DMS153 (cell line): ENCODE measurements around the gene GPATCH4.
A peak's percentile ranks its signal among the peaks of the same experiment; 100 is the strongest.
"Not testable (repeated sequence)": the region's sequence is repeated elsewhere in the genome, so short reads cannot be mapped to it uniquely, and the experiment has no call there.

Experiments
- DNase-seq: peaks from one replicate; lab custom pipeline; 2025; lab: John Stamatoyannopoulos, UW

Gene GPATCH4

GRCh38 chr1:156601122-156601830 is at the start of gene GPATCH4:
TSS of gene GPATCH4 (minus strand) at chr1:156601479.
- peak; percentile 57 for DNase-seq

DNA sequence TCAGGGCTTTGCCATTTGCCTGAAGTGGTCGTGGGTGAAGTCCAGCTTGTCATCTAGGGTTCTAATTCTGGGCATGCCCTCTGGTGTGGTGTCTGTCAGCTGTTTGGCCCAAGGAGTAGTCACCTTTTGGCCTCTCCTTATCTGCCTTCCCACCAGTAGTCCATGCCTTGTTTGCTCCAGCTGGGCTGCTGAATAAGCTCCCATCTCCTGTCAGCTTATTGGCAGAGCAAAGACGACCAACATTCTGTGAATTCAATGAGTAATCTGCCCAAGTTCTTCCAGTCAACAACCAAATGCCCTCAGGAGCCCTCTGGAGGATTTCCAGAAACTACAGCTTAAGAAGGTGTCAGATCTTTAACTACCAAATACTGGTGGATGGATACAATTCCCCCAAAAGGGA is 47.7 kb upstream of the GPATCH4 start:
- DNase-seq, result no peak

GRCh38 chr1:156648496-156648895 is 47.2 kb upstream of the GPATCH4 start:
- no peak for DNase-seq

GRCh38 chr1:156647351-156647750 is 46.1 kb upstream of the GPATCH4 start:
- no peak for DNase-seq

DNA sequence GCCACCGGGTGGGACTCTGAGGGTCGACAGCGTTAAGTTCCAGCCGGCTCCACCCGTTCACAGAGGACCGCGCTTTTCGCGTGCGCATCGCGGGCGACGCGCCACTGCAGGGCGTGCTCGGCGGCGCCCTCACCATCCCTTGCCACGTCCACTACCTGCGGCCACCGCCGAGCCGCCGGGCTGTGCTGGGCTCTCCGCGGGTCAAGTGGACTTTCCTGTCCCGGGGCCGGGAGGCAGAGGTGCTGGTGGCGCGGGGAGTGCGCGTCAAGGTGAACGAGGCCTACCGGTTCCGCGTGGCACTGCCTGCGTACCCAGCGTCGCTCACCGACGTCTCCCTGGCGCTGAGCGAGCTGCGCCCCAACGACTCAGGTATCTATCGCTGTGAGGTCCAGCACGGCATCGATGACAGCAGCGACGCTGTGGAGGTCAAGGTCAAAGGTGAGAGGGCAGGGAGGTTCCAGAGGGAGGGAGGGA is 45.5 kb upstream of the GPATCH4 start:
- no peak for DNase-seq

DNA sequence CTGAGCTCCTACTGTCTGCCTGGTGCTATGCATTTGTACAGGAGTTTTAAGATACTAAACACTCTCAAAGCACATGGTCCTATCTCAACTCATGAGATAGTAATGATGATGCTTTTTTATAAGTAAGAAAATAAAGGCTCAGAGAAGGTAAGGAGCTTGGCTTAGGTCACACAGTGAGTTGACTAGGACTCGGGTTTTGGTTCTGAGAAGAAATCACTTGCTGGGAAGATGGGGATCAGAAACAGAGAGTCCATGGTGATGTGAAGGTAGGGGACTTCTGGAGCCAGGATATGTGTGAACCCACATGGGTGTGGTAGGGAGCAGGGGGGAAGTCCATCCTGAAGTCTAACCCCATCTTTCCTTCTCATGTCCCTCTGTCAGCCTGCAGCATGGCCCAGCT is 44.4 kb upstream of the GPATCH4 start:
- DNase-seq, result no peak

GRCh38 chr1:156645056-156645455 is 43.8 kb upstream of the GPATCH4 start:
- no peak for DNase-seq

DNA sequence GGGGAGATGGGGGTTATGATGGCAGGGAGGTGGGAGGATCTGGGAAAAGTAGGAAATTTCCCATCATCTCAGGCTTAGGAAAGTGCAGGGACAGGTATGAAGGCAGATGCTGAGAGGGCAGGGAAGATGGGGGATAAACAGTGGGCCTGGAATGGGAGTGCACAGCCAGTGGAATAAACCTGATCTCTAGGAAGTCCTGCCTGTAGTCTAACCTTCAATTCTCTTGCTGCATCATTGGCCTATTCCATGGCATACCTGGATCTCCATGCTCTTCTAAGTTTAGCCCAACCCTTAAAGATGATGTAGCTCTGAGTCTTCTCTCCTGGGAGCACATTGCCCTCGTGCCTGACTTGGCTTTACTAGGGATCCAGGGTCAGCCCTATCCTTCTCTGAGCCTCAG is 43.4 kb upstream of the GPATCH4 start:
- DNase-seq, result no peak

GRCh38 chr1:156644146-156644545 is 42.9 kb upstream of the GPATCH4 start:
- no peak for DNase-seq

DNA sequence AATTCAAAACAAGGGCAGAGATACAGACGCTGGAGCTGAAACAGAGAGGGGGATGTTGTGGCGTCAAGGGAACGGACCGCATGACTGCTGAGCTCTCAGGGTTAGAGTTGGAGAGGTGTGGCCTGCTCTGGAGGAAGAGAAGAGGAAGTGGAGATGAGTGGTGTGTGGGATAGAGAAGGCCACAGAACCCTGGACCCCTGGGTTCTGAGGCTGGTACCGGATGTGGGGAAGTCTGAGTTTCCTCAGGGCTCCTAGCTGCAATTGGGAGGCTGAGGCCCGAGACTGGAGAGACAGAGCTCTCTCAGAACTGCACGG is 42.5 kb upstream of the GPATCH4 start:
- DNase-seq, result no peak

- no peak for DNase-seq
These were observed 41.9 kb upstream of the GPATCH4 start for GRCh38 chr1:156643049-156643777.

- DNase-seq, result no peak
These were observed 41.2 kb upstream of the GPATCH4 start for GRCh38 chr1:156642265-156643048.

DNA sequence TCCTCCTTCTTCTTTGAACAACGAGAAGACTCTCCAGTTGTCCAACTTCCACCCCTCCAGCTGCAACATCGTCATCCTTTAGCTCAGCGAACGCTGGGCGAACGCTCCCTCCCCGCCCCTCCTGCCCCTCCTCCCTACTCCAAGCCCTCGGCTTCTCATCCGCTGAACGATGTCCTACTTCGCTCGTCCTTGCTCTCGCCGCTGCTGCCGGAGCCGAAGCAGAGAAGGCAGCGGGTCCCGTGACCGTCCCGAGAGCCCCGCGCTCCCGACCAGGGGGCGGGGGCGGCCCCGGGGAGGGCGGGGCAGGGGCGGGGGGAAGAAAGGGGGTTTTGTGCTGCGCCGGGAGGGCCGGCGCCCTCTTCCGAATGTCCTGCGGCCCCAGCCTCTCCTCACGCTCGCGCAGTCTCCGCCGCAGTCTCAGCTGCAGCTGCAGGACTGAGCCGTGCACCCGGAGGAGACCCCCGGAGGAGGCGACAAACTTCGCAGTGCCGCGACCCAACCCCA is 40.5 kb upstream of the GPATCH4 start, which contains the start of gene BCAN:
Gene BCAN, plus strand, starts transcription at position 357 of the 504 bp plus-strand sequence. CDS start 3,938 bp downstream, outside the sequence.
- DNase-seq, result no peak

DNA sequence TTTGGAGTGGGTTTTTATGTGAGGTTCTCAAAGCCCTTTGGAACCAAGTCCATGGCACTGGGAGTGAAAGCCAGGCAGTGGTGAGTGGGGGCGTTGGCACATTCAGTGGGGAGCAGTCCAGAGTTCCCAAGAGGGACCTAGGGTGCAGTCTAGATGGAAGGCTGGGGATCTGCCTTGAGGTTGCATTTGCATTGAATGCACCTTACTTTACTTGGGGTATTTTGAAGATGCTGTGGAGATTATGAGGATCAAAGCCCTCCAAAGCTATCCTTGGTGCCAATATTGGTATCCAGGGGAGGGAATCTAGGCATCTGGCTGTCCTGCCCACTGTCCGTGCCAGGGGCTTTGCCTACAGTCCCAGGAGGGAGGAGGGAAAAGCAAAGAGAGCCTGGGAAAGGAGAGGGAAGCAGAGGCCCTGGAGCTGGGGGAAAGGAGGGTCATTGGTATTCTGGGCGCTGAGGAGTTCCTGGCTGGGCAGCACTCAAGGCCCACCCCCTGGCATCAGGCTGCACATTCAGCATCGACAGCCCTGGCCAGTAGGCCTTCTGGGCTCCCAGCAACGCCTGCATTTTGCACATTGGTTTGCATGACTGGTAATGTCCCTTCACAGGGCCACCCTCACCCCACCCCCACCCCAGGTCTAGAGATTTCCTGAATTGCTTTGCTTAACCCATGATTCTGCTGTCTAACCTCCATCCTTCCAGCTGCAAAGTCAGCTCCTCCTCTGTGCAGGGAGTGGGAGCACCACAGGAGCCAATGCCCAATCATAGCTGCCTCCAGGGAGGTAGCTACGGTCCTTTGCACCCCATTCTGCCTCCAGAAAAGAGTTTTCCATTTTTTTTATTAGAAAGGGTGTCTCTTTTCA is 39.8 kb upstream of the GPATCH4 start:
- no peak for DNase-seq

GRCh38 chr1:156639601-156640101 is 38.4 kb upstream of the GPATCH4 start:
- DNase-seq, result no peak

- DNase-seq, result no peak
These were observed 37.1 kb upstream of the GPATCH4 start for GRCh38 chr1:156638189-156638985.

DNA sequence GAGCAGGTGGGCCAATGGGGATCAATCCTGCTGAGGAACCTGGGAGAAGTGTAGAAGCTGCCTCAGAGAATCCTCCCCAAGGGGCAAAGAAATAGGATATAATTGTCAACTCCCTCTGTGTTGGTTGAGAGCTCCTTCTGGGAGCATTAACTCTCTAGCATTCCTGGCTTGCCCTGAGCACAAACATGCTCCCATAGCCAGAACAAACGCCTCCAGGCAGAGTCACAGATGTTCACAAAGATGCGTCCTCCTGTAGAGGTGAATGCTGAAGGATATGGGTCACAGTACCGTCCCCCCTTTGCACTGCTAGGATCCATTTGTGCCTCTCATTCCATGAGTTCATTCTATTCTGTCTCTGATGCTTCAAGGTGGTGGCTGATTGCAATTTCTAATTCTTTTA is 31.1 kb upstream of the GPATCH4 start:
- DNase-seq, result no peak

DNA sequence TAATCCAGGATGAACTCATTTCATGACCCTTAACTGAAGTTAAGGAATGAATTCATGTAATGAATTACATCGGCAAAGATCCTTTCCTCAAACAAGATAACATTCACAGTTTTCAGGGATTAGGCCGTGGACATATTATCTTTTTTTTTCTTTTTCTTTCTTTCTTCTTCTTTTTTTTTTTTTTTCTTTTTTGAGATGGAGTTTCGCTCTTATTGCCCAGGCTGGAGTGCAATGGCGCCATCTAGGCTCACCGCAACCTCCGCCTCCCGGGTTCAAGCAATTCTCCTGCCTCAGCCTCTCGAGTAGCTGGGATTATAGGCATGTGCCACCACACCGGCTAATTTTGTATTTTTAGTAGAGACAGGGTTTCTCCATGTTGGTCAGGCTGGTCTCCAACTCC is 29.9 kb upstream of the GPATCH4 start:
- not testable (repeated sequence) for DNase-seq

GRCh38 chr1:156629823-156630449 is 28.7 kb upstream of the GPATCH4 start:
- no peak for DNase-seq

DNA sequence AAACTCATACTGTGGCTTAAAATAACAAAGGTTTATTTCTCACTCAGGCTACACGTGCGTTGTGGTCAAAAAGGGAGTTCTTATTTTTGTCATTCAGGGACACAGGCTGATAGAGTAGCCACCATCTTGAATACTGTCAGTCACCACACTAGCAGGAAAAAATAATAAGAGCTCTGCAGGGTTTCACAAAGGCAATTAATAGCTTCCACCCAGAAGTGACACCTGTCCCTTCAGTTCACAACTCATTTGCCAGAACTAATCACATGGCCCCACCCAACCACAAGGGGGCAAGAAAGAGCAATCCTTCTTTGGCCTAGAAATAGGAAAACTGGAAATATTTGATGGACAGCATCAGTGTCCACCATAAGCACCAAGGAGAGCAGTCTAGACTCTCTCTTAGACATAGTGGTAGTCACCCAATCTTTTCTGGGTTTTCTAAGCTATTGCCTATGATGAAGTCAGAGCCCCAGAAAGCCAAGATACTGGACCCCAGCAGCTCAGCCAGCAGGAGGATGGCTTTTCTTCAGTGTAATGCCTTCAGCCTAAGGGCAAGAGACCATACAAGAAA is 26.1 kb upstream of the GPATCH4 start:
- peak; percentile 25 for DNase-seq
